Measurements from ENCODE around the gene LINC00237.

LINC00237 gene

GRCh38 chr20:21125072-21125848 lies 19.1 kb upstream of the LINC00237 start:
- peak; percentile 82 for DNase-seq (ENCODE audit: low spot score)

GRCh38 chr20:21124190-21124589 lies 18.0 kb upstream of the LINC00237 start:
- no peak for DNase-seq (ENCODE audit: low spot score)

GRCh38 chr20:21118782-21119181 lies 12.6 kb upstream of the LINC00237 start:
- no peak for DNase-seq (ENCODE audit: low spot score)

GRCh38 chr20:21118138-21118537 lies 12.0 kb upstream of the LINC00237 start:
- no peak for DNase-seq (ENCODE audit: low spot score)

DNA sequence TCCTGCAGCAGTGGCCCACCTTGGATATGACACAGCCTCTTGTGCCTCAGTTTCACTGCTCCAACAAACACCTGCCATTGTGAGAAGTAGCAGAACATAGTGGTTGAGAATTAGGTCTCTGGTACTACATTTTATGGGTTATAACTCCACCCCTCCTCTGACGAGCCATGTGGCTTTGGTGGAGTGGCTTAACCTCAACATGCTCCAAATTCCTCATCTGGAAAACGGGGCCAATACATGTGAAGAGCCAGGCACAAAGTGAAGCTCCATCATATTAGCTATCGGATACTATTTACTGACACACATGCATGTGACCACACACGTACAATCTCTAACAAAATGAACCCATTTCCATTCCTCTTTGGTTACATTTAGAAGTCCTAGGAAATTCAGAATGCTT lies 11.4 kb upstream of the LINC00237 start:
- no peak for DNase-seq (ENCODE audit: low spot score)

GRCh38 chr20:21114584-21114983 lies 8.4 kb upstream of the LINC00237 start:
- DNase-seq (ENCODE audit: low spot score) = no peak

DNA sequence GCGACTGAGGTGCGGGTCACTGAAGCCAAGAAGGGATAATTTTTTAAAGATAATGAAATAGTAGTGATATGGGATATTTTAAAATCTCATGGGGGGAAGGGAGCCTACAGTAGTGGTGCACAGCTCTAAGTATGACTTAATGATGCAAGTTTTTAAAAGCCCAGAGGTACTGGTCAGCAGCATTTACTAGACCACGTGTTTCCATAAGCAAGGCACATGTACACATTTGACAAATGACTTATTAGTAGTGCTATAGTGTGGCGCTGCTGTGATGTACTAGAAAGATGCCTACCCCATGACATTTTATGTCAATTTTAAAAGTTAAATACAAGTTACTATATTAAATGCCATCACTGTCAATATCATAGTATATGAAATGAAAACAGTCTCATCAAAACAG lies 7.5 kb upstream of the LINC00237 start:
- DNase-seq (ENCODE audit: low spot score) = no peak

- no peak for DNase-seq (ENCODE audit: low spot score)
Observed at GRCh38 chr20:21111416-21111815, 5.3 kb upstream of the LINC00237 start.

- no peak for DNase-seq (ENCODE audit: low spot score)
Observed at GRCh38 chr20:21110811-21111210, 4.7 kb upstream of the LINC00237 start.

GRCh38 chr20:21109144-21109543 lies 3.0 kb upstream of the LINC00237 start:
- DNase-seq (ENCODE audit: low spot score) = no peak

DNA sequence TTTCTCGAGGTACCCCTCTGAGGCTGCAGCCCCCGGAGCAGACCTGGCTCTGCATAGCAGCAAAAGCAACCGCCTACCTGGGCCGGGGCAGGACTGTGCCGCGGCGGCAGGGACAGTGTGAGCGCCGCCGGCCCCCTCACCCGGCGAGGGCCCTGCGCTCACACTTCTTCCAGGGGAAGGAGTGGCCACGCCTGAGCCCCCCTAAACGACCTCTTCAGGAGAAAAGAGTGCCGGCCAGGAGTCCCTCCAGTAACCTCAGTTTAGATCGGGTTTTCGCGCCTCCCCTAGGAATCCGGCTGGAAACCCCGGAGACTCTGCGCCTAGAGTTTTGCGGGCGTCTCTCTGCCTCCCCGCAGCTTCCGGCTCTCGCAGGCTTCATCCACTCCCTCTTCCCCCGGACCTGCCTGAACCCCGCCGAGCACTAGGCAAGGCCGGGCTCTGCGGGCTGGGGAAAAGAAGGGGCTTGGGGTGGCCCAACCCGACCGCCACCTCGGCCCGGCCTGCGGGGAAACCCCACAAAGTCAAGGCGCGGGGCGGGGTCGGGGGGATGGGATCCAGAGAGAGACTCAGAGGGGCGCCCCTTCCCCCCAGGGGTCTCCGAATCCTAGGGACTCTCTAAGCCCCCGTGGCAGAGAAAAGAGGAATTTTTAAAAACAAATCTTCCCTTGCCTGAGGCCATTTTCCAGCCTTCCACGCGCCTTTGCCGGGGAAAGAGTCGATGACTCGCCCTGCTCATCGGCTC lies 558 bp downstream of the LINC00237 start:
- DNase-seq (ENCODE audit: low spot score) = no peak

DNA sequence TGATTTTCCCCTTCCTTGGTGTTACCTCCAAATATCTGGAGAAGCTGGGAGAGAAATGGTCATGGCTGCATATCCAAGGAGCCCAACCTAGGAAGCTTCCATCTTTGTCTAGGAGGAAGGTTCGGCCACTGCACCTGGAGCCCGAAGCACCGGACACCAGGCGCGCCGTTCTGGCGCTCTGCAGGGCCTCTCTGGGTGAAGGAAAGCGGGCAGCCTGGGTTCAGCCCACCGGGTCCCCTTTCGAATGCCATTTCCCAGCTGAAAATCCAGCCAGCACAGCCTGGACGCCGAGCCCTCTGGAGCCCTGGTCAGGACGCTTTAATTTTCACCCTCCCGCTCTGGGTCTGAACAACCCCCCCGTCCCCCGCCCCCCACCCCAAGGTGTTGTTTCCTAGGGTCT lies 1.2 kb downstream of the LINC00237 start:
- DNase-seq (ENCODE audit: low spot score) = no peak

GRCh38 chr20:21104466-21104761 lies 1.7 kb downstream of the LINC00237 start:
- DNase-seq (ENCODE audit: low spot score) = no peak

DNA sequence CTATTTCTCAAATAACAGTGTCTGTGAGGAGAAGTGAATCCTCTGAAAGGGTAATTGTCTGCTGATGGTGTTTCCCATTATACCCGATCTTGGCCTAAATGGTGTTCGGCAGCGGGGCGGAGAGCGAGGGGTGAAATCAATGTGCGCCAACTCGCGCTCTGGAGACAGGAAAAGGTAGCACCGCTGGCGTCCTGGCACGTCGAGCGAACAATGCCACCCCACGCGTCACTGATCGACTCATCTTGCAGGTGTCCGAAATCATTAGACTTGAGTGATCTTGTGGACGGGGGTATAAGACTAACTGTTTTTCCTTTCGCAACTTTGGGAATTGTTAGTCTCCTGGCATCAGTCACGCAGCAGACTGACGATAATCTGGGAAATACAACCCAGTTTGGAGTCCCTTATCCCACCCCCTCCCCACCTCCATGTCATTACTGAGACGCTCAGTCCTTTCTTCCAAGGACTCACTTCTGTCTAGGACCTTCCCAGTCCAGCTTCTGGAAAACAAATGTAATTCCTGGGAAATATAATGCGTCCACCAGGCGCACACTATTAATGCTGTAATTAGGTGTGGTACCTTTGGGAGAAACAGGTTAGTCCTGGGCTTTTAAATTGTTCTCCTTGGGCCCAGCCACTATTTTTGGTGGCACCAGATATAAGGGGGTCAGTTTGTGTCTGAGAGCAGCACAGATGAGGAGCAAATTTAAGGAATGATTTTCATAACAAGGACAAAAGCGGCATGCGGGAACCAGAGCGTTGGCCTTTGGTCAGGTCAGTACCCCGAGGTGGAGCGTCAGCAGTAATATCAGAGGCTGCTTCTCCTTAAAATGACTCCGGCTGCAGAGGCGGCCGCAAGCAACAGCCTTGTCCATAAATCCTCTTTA lies 2.3 kb downstream of the LINC00237 start:
- DNase-seq (ENCODE audit: low spot score) = peak; percentile 15

DNA sequence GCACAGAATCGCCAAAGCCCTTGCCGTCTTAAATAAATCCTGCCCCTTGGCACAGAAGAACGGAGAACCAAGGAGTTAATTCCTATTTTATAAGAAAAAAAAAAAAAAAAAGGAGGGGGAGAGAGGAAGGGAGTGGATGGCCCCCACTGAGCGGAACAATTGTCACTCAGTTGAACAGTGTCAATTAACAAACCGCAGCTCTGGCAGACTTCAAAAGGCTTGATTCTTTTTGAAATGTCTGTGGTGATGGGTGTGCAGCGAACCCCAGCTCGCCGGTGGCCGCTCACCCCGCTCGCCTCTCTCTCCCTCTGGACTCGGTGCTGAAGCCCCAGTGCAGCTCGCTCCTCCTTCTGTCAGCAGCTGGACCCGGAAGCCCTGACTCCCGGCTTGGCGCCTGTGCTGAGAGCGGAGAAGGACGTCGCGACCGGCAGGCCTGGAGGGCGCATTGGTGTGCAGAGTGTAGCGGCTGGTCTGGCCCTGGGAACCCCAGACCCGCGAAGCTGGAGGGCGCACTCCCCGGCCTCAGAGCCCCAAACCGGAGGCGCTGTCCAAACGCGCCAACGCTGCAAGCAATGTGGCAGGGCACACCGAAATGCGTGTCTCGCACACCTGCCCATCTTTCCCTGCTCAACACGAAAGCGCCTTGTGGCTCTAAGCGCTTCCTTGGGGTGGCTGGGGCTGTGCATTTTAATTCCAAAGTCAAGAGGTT lies 3.4 kb downstream of the LINC00237 start:
- DNase-seq (ENCODE audit: low spot score) = peak; percentile 64

GRCh38 chr20:21101932-21102575 lies 4.1 kb downstream of the LINC00237 start:
- DNase-seq (ENCODE audit: low spot score) = peak; percentile 80

DNA sequence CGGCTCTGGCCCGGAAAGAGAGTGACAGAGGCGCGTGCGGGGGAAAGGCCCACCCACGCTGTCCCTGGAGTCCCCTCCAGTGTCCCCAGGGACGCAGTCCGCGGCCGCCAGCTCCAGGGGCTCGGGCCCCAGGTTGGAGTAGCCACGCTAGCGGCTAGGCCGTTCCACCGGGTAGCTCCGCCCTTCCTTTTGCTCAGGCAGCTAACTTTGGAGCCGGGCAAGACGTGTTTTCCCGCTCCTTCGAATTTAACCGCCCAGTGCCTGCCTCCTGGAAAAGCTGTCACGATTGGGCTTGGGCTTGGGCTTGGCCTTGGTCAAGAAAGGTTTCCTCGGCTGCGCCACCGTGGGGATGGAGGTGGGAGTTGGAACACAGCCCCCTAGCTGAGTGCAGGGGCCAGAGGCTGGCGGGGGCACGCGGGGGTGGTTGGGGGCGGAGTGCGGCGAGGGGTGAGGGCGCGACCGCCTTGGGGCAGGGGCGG lies 4.7 kb downstream of the LINC00237 start:
- DNase-seq (ENCODE audit: low spot score) = peak; percentile 42

DNA sequence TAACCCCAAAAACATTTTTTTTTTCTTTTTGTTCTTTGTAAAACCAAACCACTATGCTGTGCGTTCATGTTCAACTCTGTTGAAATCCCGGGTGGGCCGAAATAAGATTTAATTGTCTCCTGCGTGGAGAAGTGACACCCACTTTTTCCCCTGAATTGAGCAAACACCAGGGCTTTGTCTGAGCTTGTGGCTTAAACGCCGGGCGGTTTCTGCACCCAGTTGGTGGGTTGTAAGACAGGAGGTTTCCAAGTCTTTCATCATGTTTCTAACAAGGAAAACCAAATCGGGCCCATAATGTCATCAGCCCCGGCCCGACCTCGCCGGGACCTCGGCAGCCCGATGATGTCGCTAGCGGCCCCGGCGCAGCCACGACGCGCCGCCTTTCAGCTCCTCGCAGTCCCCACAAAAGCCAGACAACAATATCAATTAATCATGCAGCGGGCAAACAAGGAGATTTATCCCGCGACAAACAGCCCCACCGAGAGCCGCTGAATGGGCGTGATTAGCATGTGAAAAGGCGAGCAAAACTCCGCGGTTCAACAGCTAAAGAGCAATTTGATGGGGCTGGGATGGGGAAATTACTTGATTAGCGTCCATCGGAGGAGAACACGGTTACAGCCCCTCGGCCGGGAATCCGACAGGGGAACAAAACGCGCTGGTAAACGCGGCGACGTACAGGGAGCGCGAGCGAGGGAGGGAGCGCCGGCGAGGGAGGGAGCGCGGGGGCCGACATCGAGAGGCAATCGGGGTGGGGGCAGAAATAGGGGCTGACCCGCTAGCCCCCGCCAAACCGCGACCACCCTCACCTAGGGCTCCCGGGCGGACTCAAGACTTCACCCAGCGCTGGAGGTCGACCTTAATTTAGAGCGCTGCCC lies 5.3 kb downstream of the LINC00237 start:
- peak; percentile 46 for DNase-seq (ENCODE audit: low spot score)

DNA sequence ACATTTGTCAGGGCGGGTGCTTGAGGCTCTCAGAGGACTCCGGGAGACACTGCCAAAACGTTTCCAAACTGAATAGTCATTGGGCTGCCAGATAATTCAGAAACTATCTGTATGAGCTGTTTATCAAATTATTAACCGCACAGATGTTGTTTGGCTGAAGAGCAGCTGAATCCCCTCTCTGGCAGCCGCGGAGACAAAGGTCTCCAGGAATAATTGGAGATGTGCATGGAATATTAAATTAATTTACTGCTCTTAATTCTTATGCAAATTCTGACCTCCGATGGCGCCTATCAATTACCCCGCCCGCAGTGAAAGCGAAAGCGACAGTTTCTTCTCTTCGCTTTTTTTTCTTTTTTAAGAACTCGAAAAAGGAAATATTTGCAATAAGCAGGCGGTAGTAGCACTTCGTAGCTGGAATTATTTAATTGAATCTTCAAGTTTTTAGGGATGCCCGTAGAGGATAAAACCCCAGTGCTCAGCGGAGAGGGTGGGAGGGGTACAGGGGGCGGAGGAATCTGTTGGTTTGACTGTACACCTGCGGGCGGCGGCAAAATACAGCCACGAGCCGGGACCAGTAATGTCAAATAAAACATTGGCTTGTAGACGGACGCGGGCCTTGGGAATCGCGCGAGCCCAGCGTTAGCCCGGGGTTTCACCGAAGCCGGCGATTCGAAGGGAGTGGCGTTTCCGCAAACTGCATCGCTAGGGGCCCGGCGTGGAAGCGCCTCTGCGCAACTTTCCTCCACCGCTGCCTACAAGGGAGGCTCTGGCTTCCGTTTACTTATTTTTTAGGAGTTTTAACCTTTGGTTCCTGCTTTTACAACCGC lies 6.2 kb downstream of the LINC00237 start:
- peak; percentile 45 for DNase-seq (ENCODE audit: low spot score)
